PC-3 (cell line): Measurements from ENCODE around the gene GALNT1.

Experiments
- CTCF ChIP-seq: fragments of 300-600 bp; sonication (generic); conservative IDR thresholded peaks from 2 replicates; pipeline ENCODE4 v1.5.1; 2017; ENCODE audit warnings: antibody characterized with exemption, low read depth, mild to moderate bottlenecking, low read length
- EZH2 ChIP-seq: fragments of 300-600 bp; sonication (generic); IDR thresholded peaks from one replicate; pipeline ENCODE4 v1.6.1; 2017; ENCODE audit warnings: antibody characterized with exemption, mild to moderate bottlenecking, low read length; ENCODE audit not compliant: unreplicated experiment

DNA sequence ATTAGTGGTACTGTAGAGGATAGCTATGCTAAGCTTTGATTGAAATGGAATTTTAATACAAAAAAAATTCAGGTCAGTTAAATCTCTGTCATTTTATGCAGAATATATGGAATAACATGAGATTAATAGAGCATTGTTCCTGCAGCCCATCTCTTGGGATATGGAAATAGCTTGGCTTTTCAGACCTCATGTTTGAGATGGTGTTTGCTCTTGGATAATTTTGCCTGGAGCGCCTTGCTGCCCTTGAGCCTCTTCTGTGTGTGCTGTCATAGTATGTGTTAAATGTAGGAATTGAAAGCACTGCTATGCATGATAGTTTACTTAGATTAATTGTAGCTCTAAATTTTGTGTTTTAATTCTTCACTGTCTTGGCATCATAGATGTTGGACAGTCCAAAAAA lies 27.7 kb downstream of the GALNT1 start:
- TF ChIP-seq EZH2 (no peak), CTCF (no peak)
